GM23338 (cell line): ENCODE data around the gene MT1F. TPM values are rescaled to one million over a fixed set of nuclear protein-coding genes. Genes with fewer than 3 reads are reported as not detected.

ENCODE experiments used
- ATAC-seq: fragments of 200-7000 bp; cut with Tn5 transposase; 3 replicates; pipeline ENCODE4 v1.9.1; 2020
- DNase-seq: peaks from one replicate; pipeline ENCODE4 v3.0.0-alpha.2; 2015; ENCODE audit warnings: low spot score
- H2AFZ ChIP-seq: fragments of 200-600 bp; sonication (generic); 2 replicates; pipeline ENCODE4 v1.8.0; 2016; ENCODE audit warnings: antibody characterized with exemption, mild to moderate bottlenecking, moderate library complexity
- H3F3A ChIP-seq: fragments of 200-600 bp; sonication (generic); replicated peaks from 2 replicates; pipeline ENCODE4 v1.8.0; 2017; ENCODE audit warnings: antibody characterized with exemption, mixed run types, low read depth
- H3K27ac ChIP-seq: fragments of 200-600 bp; sonication (generic); 2 replicates; pipeline ENCODE4 v1.6.1; 2016; ENCODE audit warnings: low read depth
- H3K27me3 ChIP-seq: fragments of 200-600 bp; sonication (generic); 2 replicates; pipeline ENCODE4 v1.8.0; 2016; ENCODE audit warnings: mild to moderate bottlenecking, mixed run types, moderate library complexity; ENCODE audit not compliant: insufficient read depth
- H3K36me3 ChIP-seq: fragments of 200-600 bp; sonication (generic); 2 replicates; pipeline ENCODE4 v1.8.0; 2016; ENCODE audit warnings: mild to moderate bottlenecking; ENCODE audit not compliant: insufficient read depth
- H3K4me1 ChIP-seq: fragments of 200-600 bp; sonication (generic); 2 replicates; pipeline ENCODE4 v1.8.0; 2016; ENCODE audit warnings: mild to moderate bottlenecking, moderate library complexity; ENCODE audit not compliant: insufficient read depth
- H3K4me2 ChIP-seq: fragments of 200-600 bp; sonication (generic); 2 replicates; pipeline ENCODE4 v1.7.1; 2017; ENCODE audit warnings: mixed run types
- H3K4me3 ChIP-seq: fragments of 200-600 bp; sonication (generic); 2 replicates; pipeline ENCODE4 v1.6.1; 2016; ENCODE audit warnings: mixed run types
- H3K79me2 ChIP-seq: fragments of 200-600 bp; sonication (generic); replicated peaks from 2 replicates; pipeline ENCODE4 v1.8.0; 2017; ENCODE audit warnings: mild to moderate bottlenecking; ENCODE audit not compliant: insufficient read depth
- H3K9me2 ChIP-seq: fragments of 200-600 bp; sonication (generic); 2 replicates; pipeline ENCODE4 v1.8.0; 2017; ENCODE audit not compliant: insufficient read depth
- H4K20me1 ChIP-seq: fragments of 200-600 bp; sonication (generic); replicated peaks from 2 replicates; pipeline ENCODE4 v1.8.0; 2017; ENCODE audit warnings: mild to moderate bottlenecking; ENCODE audit not compliant: insufficient read depth
- H3K27ac Mint-ChIP-seq: 2 replicates; pipeline ENCODE4 v1.8.0; 2020; ENCODE audit warnings: inconsistent platforms, mild to moderate bottlenecking, moderate library complexity, mixed read lengths
- H3K27me3 Mint-ChIP-seq: 3 replicates; pipeline ENCODE4 v1.8.0; 2022; ENCODE audit warnings: low read depth, mild to moderate bottlenecking, moderate library complexity, mixed read lengths, inconsistent platforms; ENCODE audit not compliant: insufficient read depth, poor library complexity
- H3K36me3 Mint-ChIP-seq: 3 replicates; pipeline ENCODE4 v1.8.0; 2021; ENCODE audit warnings: low read depth, mild to moderate bottlenecking, inconsistent platforms, moderate library complexity, mixed read lengths
- H3K4me1 Mint-ChIP-seq: 3 replicates; pipeline ENCODE4 v1.8.0; 2020; ENCODE audit warnings: mild to moderate bottlenecking, inconsistent platforms, mixed read lengths
- H3K4me3 Mint-ChIP-seq: 3 replicates; pipeline ENCODE4 v1.8.0; 2021; ENCODE audit warnings: moderate library complexity, mild to moderate bottlenecking, inconsistent platforms, mixed read lengths
- H3K9me3 Mint-ChIP-seq: 3 replicates; pipeline ENCODE4 v1.8.0; 2020; ENCODE audit warnings: moderate library complexity, mild to moderate bottlenecking, inconsistent platforms, mixed read lengths
- CREB1 ChIP-seq: fragments of 250-450 bp; sonication (Bioruptor Pico); IDR thresholded peaks from 2 replicates; pipeline ENCODE4 v1.5.0; 2020; ENCODE audit warnings: low read depth, mild to moderate bottlenecking, moderate library complexity
- EZH2phosphoT487 ChIP-seq: fragments of 200-600 bp; sonication (generic); IDR thresholded peaks from one replicate; pipeline ENCODE4 v1.8.1; 2018; ENCODE audit warnings: antibody characterized with exemption; ENCODE audit not compliant: unreplicated experiment
- NANOG ChIP-seq: IDR thresholded peaks from 2 replicates; pipeline ENCODE4 v1.6.1; 2016; ENCODE audit warnings: antibody characterized with exemption, borderline replicate concordance
- POLR2AphosphoS5 ChIP-seq: IDR thresholded peaks from 2 replicates; pipeline ENCODE4 v1.6.1; 2016; ENCODE audit warnings: antibody characterized with exemption, low read depth
- REST ChIP-seq: IDR thresholded peaks from one replicate; pipeline ENCODE4 v1.6.1; 2018; ENCODE audit warnings: antibody characterized with exemption; ENCODE audit not compliant: unreplicated experiment
- STAT1 ChIP-seq: IDR thresholded peaks from one replicate; pipeline ENCODE4 v1.6.1; 2016; ENCODE audit warnings: antibody characterized with exemption; ENCODE audit not compliant: unreplicated experiment
- ZNF114 ChIP-seq: fragments of 250-450 bp; sonication (Bioruptor Pico); IDR thresholded peaks from 2 replicates; pipeline ENCODE4 v1.5.0; 2020; ENCODE audit warnings: mild to moderate bottlenecking, moderate library complexity
- ZNF331 ChIP-seq: fragments of 250-450 bp; sonication (Bioruptor Pico); IDR thresholded peaks from 2 replicates; pipeline ENCODE4 v1.5.0; 2020; ENCODE audit warnings: low read depth, mild to moderate bottlenecking, moderate library complexity
- polyA plus RNA-seq: library from polyadenylated mRNA; unstranded; fragments of >200 nt; fragmentation: Nextera tagmentation; extraction: Ambion mirVana; gene quantifications from 2 replicates; pipeline ENCODE4 v1.2.1, GENCODE V29; 2016
- total RNA-seq: library from RNA; depleted of rRNA; stranded (reverse); fragments of >200 nt; shearing (Covaris generic); gene quantifications from 2 replicates; pipeline ENCODE4 v1.2.3, GENCODE V29; 2014
- TF ChIP-seq, protein P1 (sequence below): IDR thresholded peaks from 2 replicates; pipeline ENCODE4 v1.6.1; 2016; ENCODE audit warnings: antibody characterized with exemption
- TF ChIP-seq, protein P2 (sequence below): fragments of 250-450 bp; sonication (Bioruptor Pico); IDR thresholded peaks from 2 replicates; pipeline ENCODE4 v1.5.0; 2020; ENCODE audit warnings: mild to moderate bottlenecking, moderate library complexity

MT1F gene
- total and polyA plus RNA-seq, 2 experiments from 2014 or later = 7.4 to 107 TPM

DNA sequence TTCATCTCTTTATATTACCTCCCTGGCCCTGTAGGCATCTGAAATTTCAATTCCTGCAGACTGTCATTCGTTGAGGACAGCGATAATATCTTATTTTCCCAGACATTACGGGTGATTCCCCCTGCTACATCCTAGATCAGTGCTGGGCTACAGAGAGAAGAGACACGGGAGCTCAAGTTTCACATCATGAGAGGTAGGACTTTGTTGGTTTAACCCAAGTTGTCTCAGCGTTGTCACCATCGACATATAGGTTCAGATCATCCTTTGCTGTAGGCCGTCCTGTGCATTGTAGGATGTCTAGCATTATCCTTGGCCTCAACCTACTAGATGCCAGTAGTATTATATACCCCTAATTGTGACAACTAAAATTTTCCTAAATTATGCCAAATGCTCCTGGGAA lies 43.8 kb downstream of the MT1F start:
- peaks cover 9% of the 10 kb centered on the region for H3K27me3 Mint-ChIP-seq
- no peaks in the 10 kb centered on the region for H3K36me3 ChIP-seq
- H3K4me1 Mint-ChIP-seq = peaks cover 11% of the 10 kb centered on the region
- H3K4me3 Mint-ChIP-seq = no peak overlapping the region
- H3K79me2 ChIP-seq = no peaks in the 10 kb centered on the region
- TF ChIP-seq CREB1 (CRISPR knock-in tag) = no peak
- TF ChIP-seq REST = no peak
- TF ChIP-seq NANOG = no peak
- TF ChIP-seq EZH2phosphoT487 = no peak
- TF ChIP-seq ZNF114 (CRISPR knock-in tag) = no peak
- TF ChIP-seq POLR2AphosphoS5 = no peak
- TF ChIP-seq STAT1 = no peak
- no peak for TF ChIP-seq ZNF331
- TF ChIP-seq, protein P1, sequence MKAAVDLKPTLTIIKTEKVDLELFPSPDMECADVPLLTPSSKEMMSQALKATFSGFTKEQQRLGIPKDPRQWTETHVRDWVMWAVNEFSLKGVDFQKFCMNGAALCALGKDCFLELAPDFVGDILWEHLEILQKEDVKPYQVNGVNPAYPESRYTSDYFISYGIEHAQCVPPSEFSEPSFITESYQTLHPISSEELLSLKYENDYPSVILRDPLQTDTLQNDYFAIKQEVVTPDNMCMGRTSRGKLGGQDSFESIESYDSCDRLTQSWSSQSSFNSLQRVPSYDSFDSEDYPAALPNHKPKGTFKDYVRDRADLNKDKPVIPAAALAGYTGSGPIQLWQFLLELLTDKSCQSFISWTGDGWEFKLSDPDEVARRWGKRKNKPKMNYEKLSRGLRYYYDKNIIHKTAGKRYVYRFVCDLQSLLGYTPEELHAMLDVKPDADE = no peak
- TF ChIP-seq, protein P2, sequence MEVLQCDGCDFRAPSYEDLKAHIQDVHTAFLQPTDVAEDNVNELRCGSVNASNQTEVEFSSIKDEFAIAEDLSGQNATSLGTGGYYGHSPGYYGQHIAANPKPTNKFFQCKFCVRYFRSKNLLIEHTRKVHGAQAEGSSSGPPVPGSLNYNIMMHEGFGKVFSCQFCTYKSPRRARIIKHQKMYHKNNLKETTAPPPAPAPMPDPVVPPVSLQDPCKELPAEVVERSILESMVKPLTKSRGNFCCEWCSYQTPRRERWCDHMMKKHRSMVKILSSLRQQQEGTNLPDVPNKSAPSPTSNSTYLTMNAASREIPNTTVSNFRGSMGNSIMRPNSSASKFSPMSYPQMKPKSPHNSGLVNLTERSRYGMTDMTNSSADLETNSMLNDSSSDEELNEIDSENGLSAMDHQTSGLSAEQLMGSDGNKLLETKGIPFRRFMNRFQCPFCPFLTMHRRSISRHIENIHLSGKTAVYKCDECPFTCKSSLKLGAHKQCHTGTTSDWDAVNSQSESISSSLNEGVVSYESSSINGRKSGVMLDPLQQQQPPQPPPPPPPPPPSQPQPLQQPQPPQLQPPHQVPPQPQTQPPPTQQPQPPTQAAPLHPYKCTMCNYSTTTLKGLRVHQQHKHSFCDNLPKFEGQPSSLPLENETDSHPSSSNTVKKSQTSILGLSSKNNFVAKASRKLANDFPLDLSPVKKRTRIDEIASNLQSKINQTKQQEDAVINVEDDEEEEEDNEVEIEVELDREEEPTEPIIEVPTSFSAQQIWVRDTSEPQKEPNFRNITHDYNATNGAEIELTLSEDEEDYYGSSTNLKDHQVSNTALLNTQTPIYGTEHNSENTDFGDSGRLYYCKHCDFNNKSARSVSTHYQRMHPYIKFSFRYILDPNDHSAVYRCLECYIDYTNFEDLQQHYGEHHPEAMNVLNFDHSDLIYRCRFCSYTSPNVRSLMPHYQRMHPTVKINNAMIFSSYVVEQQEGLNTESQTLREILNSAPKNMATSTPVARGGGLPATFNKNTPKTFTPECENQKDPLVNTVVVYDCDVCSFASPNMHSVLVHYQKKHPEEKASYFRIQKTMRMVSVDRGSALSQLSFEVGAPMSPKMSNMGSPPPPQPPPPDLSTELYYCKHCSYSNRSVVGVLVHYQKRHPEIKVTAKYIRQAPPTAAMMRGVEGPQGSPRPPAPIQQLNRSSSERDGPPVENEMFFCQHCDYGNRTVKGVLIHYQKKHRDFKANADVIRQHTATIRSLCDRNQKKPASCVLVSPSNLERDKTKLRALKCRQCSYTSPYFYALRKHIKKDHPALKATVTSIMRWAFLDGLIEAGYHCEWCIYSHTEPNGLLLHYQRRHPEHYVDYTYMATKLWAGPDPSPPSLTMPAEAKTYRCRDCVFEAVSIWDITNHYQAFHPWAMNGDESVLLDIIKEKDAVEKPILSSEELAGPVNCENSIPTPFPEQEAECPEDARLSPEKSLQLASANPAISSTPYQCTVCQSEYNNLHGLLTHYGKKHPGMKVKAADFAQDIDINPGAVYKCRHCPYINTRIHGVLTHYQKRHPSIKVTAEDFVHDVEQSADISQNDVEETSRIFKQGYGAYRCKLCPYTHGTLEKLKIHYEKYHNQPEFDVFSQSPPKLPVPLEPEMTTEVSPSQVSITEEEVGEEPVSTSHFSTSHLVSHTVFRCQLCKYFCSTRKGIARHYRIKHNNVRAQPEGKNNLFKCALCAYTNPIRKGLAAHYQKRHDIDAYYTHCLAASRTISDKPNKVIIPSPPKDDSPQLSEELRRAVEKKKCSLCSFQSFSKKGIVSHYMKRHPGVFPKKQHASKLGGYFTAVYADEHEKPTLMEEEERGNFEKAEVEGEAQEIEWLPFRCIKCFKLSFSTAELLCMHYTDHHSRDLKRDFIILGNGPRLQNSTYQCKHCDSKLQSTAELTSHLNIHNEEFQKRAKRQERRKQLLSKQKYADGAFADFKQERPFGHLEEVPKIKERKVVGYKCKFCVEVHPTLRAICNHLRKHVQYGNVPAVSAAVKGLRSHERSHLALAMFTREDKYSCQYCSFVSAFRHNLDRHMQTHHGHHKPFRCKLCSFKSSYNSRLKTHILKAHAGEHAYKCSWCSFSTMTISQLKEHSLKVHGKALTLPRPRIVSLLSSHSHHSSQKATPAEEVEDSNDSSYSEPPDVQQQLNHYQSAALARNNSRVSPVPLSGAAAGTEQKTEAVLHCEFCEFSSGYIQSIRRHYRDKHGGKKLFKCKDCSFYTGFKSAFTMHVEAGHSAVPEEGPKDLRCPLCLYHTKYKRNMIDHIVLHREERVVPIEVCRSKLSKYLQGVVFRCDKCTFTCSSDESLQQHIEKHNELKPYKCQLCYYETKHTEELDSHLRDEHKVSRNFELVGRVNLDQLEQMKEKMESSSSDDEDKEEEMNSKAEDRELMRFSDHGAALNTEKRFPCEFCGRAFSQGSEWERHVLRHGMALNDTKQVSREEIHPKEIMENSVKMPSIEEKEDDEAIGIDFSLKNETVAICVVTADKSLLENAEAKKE (CRISPR knock-in tag) = no peak
- no peaks in the 10 kb centered on the region for H3K27me3 ChIP-seq
- 0 out of 3 replicates have a peak, but pooled peaks cover 3% of the 10 kb centered on the region for H3K36me3 Mint-ChIP-seq
- H3K4me2 ChIP-seq = peak overlapping the region; percentile 35; the same call in 1 of the 2 replicates
- H3K27ac Mint-ChIP-seq = no peak overlapping the region
- peaks cover 12% of the 10 kb centered on the region; the same call in 2 of the 3 replicates for H3K9me3 Mint-ChIP-seq
- no peak overlapping the region for H3K4me3 ChIP-seq
- H3F3A ChIP-seq = 0 out of 2 replicates have a peak, but pooled peaks cover 4% of the 10 kb centered on the region
- H3K27ac ChIP-seq = no peak overlapping the region
- H4K20me1 ChIP-seq = no peaks in the 10 kb centered on the region
- no peak for DNase-seq
- peak overlapping the region; percentile 67; the same call in 1 of the 2 replicates for H2AFZ ChIP-seq
- peak; percentile 52 for ATAC-seq
- H3K4me1 ChIP-seq = peaks cover 7% of the 10 kb centered on the region; the same call in 1 of the 2 replicates
- H3K9me2 ChIP-seq = no peaks in the 10 kb centered on the region
